Muscle layer of colon (tissue), 2 donors: ENCODE measurements around the gene HSF4.
A peak's percentile ranks its signal among the peaks of the same experiment; 100 is the strongest.

Experiments used
- H3K27ac ChIP-seq: one replicate; pipeline ENCODE4 v1.7.0; 2013; ENCODE audit warnings: low read depth, mild to moderate bottlenecking, low read length, moderate library complexity
- H3K27me3 ChIP-seq, 2 donors: one replicate each; pipeline ENCODE4 v1.7.0; 2013; ENCODE audit warnings: low read length in 2 of 2, mild to moderate bottlenecking in 2 of 2; ENCODE audit not compliant: insufficient read depth in 2 of 2, control insufficient read depth in 1 of 2
- H3K36me3 ChIP-seq: one replicate; pipeline ENCODE4 v1.7.0; 2013; ENCODE audit warnings: mild to moderate bottlenecking, low read length; ENCODE audit not compliant: insufficient read depth
- H3K4me1 ChIP-seq: one replicate; pipeline ENCODE4 v1.7.0; 2013; ENCODE audit warnings: mild to moderate bottlenecking, low read length; ENCODE audit not compliant: insufficient read depth
- H3K4me3 ChIP-seq, 2 donors: one replicate each; pipeline ENCODE4 v1.7.0; 2013; ENCODE audit warnings: low read length in 2 of 2, low read depth in 1 of 2, mild to moderate bottlenecking in 1 of 2, moderate library complexity in 1 of 2
- H3K9ac ChIP-seq: one replicate; pipeline ENCODE4 v1.7.0; 2013; ENCODE audit warnings: low read length
- H3K9me3 ChIP-seq: one replicate; pipeline ENCODE4 v1.7.0; 2013; ENCODE audit warnings: mild to moderate bottlenecking, low read length
- donor health status: abdominal sarcoma.
- donor health status: Adenocarcinoma of cecum.

HSF4 gene

GRCh38 chr16:67142342-67142741 lies 22.2 kb upstream of the HSF4 start:
- Histone ChIP-seq H3K27ac (no peak overlapping the region), H3K9me3 (no peaks in the 10 kb centered on the region), H3K4me1 (no peaks in the 10 kb centered on the region), H3K27me3 (no peaks in the 10 kb centered on the region), H3K36me3 (peaks cover 82% of the 10 kb centered on the region), H3K4me3 (no peak overlapping the region), H3K9ac (no peak overlapping the region)

- Histone ChIP-seq H3K27me3 (no peaks in the 10 kb centered on the region), H3K27ac (no peak overlapping the region), H3K9ac (no peak overlapping the region), H3K36me3 (peaks cover 77% of the 10 kb centered on the region), H3K4me1 (no peaks in the 10 kb centered on the region), H3K9me3 (no peaks in the 10 kb centered on the region), H3K4me3 (no peak overlapping the region)
Observed at GRCh38 chr16:67144943-67145342, 19.6 kb upstream of the HSF4 start.

DNA sequence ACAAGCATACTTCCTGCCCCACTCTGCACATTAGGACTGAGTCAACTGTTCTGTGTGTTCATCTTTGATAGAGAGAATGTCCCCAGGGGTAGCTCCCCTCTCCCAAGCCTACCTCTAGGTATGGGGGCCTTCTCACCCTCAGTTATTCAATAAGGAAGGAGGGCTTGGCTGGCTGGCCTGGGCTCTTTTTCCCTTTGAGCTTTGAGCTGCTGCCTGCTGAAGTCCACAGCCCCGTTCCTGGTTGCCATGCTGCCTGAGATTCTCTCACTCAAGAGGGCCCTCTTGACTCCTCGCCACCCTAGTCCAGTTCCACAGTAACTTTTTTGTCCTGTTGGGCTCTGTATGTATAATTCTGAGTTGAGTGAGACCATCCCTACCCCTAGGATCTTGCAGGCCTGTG lies 18.8 kb upstream of the HSF4 start:
- H3K4me3 ChIP-seq = no peak overlapping the region
- no peaks in the 10 kb centered on the region for H3K4me1 ChIP-seq
- no peaks in the 10 kb centered on the region for H3K27me3 ChIP-seq
- H3K36me3 ChIP-seq = peaks cover 69% of the 10 kb centered on the region
- H3K9ac ChIP-seq = no peak overlapping the region
- no peak overlapping the region for H3K27ac ChIP-seq
- H3K9me3 ChIP-seq = no peaks in the 10 kb centered on the region

DNA sequence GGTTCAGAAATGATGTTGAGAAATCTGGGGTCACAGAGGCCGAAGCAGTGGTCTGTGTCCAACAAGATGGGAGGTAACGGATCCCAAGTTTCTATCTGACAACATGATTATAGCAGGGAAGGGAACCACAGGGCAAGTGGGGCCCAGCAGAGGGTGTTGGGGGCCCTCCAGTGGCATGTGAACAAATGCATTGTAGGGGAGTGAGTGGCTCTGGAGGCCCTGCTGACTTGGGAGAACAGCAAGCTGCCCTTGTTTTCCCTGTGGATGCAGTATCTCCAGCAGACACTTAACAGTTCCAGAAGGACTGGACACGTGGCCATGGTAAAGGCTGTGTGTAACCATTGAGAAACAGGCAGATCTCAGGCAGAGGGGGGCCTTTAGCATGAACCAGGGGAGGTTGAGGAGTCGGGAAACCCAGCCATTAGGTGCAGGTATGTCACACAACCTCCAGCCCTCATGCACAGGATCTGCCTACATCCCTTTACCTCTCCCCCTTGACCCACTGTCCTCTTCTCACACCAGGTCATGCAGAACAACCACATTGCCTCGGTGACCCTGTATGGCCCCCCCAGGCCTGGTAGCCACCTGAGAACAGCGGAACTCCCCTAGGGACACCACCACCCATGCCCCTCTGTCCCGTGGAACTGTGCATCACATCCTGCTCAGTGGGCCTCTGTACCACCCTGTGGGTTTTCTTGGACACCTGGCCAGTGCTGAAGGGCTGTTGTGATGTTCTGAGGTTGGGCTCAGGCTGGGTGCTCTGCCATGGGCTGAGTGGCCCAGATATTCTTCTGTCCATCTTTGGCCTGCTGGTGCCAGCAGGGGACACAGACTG lies 17.8 kb upstream of the HSF4 start:
- Histone ChIP-seq H3K27me3 (no peaks in the 10 kb centered on the region), H3K36me3 (peaks cover 59% of the 10 kb centered on the region), H3K4me3 (no peak overlapping the region), H3K9me3 (no peaks in the 10 kb centered on the region), H3K4me1 (peaks cover 7% of the 10 kb centered on the region), H3K27ac (no peak overlapping the region), H3K9ac (no peak overlapping the region)

DNA sequence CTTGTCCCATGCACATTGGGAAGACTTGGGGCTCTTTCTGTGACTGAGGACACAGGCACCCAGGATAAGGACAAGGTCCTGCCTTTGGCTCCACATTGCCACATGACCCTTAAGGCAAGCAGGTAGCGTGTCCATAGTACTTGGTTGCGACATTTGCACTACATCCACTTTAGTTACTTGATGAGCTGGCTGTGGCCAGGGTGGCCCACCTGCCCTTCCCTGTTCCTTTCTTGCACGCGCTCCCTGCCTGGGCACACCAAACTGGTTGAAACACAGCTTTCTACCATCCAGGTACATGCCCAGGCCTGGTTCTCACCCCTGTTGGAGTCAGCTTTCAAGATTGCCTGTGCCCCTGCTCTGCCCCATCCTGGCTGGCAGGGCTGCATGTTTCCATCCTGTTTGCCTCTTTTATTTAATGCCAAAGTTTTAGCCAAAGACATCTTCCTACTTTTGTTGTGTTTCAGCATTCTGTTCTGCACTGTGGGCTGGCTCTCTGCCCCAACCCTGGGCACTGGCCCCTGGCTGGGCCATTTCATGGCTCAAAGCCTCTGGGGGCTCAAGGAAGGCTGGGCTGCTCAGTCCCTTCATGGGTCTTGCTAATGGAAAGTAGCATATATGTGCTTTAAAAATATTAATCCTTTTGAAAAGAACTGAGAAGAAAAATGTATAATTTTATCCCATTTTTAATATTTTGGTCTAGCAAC lies 17.0 kb upstream of the HSF4 start:
- Histone ChIP-seq H3K9me3 (no peaks in the 10 kb centered on the region), H3K4me1 (peaks cover 8% of the 10 kb centered on the region), H3K27ac (no peak overlapping the region), H3K36me3 (peaks cover 53% of the 10 kb centered on the region), H3K9ac (no peak overlapping the region), H3K4me3 (no peak overlapping the region), H3K27me3 (no peaks in the 10 kb centered on the region)

DNA sequence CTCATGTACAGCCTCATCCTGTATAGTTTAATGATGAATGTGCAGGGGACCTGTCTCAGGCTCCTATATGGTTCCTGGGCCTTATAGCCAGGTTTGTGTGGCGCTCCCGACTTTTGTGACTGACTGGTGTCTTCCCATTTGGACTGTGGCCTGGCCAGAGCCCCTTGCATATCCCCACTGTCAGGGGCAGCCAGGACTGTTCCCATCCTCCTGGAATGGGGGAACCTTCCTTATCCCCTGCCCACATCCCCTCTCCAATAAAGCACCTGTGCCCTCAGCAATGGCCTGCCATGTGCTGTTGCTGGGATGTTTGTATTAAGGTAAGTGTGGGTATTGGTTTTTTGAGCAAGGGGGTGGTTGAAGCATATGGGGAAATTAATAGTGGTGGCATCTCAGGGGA lies 16.3 kb upstream of the HSF4 start:
- Histone ChIP-seq H3K27ac (no peak overlapping the region), H3K9ac (no peak overlapping the region), H3K4me1 (peaks cover 8% of the 10 kb centered on the region), H3K4me3 (no peak overlapping the region), H3K27me3 (no peaks in the 10 kb centered on the region), H3K36me3 (peaks cover 48% of the 10 kb centered on the region), H3K9me3 (no peaks in the 10 kb centered on the region)

DNA sequence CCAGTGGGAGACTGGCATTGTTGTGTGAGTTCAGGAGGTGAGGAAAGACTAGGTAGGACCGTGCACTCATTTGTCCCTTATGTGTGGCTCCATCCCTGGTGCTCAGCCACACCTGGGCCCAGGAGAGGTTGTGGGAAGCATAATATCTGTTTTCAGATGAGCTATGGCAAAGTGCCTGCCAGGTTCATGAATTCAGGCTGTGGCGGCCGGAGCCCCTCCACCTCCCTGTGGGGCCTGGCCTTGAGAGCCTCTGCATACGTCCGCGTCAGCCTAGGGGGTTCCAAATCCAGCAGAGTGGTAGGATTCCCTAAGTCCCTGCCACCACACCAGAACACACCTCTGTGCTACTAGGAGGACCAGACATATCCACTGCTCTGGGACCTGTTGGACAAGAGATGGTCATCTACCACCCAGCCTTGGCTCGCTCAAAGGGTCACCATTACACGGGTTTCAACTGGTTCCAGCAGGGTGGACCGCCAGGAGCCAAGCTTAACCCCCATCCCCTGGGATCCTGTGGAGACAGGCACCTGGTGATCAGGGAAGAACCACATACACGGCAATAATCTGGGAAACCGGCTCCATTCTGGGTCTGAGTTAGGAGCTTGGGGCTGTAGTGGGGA lies 15.8 kb upstream of the HSF4 start:
- Histone ChIP-seq H3K36me3 (peaks cover 46% of the 10 kb centered on the region), H3K27ac (no peak overlapping the region), H3K9me3 (no peaks in the 10 kb centered on the region), H3K4me1 (peaks cover 8% of the 10 kb centered on the region), H3K27me3 (no peaks in the 10 kb centered on the region), H3K9ac (no peak overlapping the region), H3K4me3 (no peak overlapping the region)

GRCh38 chr16:67149276-67150046 lies 15.1 kb upstream of the HSF4 start:
- no peak overlapping the region for H3K4me3 ChIP-seq

GRCh38 chr16:67150047-67150832 lies 14.3 kb upstream of the HSF4 start:
- Histone ChIP-seq H3K4me1 (peaks cover 8% of the 10 kb centered on the region), H3K36me3 (peaks cover 32% of the 10 kb centered on the region), H3K27me3 (peaks cover 0 to 11% of the 10 kb centered on the region in 2 donors), H3K27ac (peak overlapping the region; percentile 85), H3K9ac (no peak overlapping the region), H3K4me3 (peak overlapping the region; percentile 50 to 67), H3K9me3 (no peaks in the 10 kb centered on the region)

More at GRCh38 chr16:67149276-67150046, 15.1 kb upstream of the HSF4 start:
- Histone ChIP-seq H3K4me1 (peaks cover 8% of the 10 kb centered on the region), H3K27me3 (peaks cover 0 to 4% of the 10 kb centered on the region in 2 donors), H3K27ac (no peak overlapping the region), H3K9ac (no peak overlapping the region), H3K36me3 (peaks cover 40% of the 10 kb centered on the region), H3K9me3 (no peaks in the 10 kb centered on the region)

GRCh38 chr16:67150833-67151396 lies 13.6 kb upstream of the HSF4 start, which contains the start of gene B3GNT9:
TSS of gene B3GNT9 (minus strand) at chr16:67150998. CDS start at chr16:67150485, 513 bp downstream.
- Histone ChIP-seq H3K9me3 (no peaks in the 10 kb centered on the region), H3K4me3 (peak within 1 kb of the TSS; percentile 50 to 67), H3K36me3 (peaks cover 26% of the 10 kb centered on the region), H3K4me1 (peaks cover 13% of the 10 kb centered on the region), H3K9ac (no peak within 1 kb of the TSS), H3K27ac (peak within 1 kb of the TSS; percentile 85), H3K27me3 (peaks cover 0 to 11% of the 10 kb centered on the region in 2 donors)
